Ishikawa (cell line): Measurements from ENCODE around the gene MRPL54.

Source experiments
- CEBPB ChIP-seq: IDR thresholded peaks from 2 replicates; pipeline ENCODE4 v1.6.1; 2012
- CREB1 ChIP-seq: IDR thresholded peaks from 2 replicates; pipeline ENCODE4 v1.6.1; 2012; ENCODE audit warnings: low read depth
- EGR1 ChIP-seq: IDR thresholded peaks from 2 replicates; pipeline ENCODE4 v1.6.1; 2012
- EP300 ChIP-seq: IDR thresholded peaks from 2 replicates; pipeline ENCODE4 v1.6.1; 2012; ENCODE audit warnings: borderline replicate concordance
- FOXM1 ChIP-seq: IDR thresholded peaks from 2 replicates; pipeline ENCODE4 v1.6.1; 2012; ENCODE audit warnings: low read depth, borderline replicate concordance
- NFIC ChIP-seq: IDR thresholded peaks from 2 replicates; pipeline ENCODE4 v1.6.1; 2012
- RAD21 ChIP-seq: IDR thresholded peaks from 2 replicates; pipeline ENCODE4 v1.6.1; 2012; ENCODE audit warnings: low read depth
- TAF1 ChIP-seq: IDR thresholded peaks from 2 replicates; pipeline ENCODE4 v1.6.1; 2012; ENCODE audit warnings: low read depth, mild to moderate bottlenecking
- TCF12 ChIP-seq: IDR thresholded peaks from 2 replicates; pipeline ENCODE4 v1.6.1; 2012; ENCODE audit warnings: low read depth
- TEAD4 ChIP-seq: IDR thresholded peaks from 2 replicates; pipeline ENCODE4 v1.6.1; 2012
- YY1 ChIP-seq: IDR thresholded peaks from 2 replicates; pipeline ENCODE4 v1.6.1; 2012; ENCODE audit warnings: low read depth
- ZBTB7A ChIP-seq: IDR thresholded peaks from 2 replicates; pipeline ENCODE4 v1.6.1; 2012; ENCODE audit warnings: low read depth
- TF ChIP-seq, protein P1 (sequence below): IDR thresholded peaks from 2 replicates; pipeline ENCODE4 v1.6.1; 2012; ENCODE audit warnings: low read depth, mild to moderate bottlenecking
- TF ChIP-seq, protein P2 (sequence below): IDR thresholded peaks from 2 replicates; pipeline ENCODE4 v1.6.1; 2012
- TF ChIP-seq, protein P3 (sequence below): IDR thresholded peaks from 2 replicates; pipeline ENCODE4 v1.6.1; 2012

Gene MRPL54

GRCh38 chr19:3737487-3738205, 24.8 kb upstream of the MRPL54 start:
- TF ChIP-seq EP300 (no peak), YY1 (no peak), TEAD4 (no peak), ZBTB7A (no peak), EGR1 (no peak), CEBPB (no peak), FOXM1 (no peak), TCF12 (no peak), TAF1 (no peak), RAD21 (no peak), CREB1 (no peak), NFIC (no peak)
- TF ChIP-seq, protein P1, sequence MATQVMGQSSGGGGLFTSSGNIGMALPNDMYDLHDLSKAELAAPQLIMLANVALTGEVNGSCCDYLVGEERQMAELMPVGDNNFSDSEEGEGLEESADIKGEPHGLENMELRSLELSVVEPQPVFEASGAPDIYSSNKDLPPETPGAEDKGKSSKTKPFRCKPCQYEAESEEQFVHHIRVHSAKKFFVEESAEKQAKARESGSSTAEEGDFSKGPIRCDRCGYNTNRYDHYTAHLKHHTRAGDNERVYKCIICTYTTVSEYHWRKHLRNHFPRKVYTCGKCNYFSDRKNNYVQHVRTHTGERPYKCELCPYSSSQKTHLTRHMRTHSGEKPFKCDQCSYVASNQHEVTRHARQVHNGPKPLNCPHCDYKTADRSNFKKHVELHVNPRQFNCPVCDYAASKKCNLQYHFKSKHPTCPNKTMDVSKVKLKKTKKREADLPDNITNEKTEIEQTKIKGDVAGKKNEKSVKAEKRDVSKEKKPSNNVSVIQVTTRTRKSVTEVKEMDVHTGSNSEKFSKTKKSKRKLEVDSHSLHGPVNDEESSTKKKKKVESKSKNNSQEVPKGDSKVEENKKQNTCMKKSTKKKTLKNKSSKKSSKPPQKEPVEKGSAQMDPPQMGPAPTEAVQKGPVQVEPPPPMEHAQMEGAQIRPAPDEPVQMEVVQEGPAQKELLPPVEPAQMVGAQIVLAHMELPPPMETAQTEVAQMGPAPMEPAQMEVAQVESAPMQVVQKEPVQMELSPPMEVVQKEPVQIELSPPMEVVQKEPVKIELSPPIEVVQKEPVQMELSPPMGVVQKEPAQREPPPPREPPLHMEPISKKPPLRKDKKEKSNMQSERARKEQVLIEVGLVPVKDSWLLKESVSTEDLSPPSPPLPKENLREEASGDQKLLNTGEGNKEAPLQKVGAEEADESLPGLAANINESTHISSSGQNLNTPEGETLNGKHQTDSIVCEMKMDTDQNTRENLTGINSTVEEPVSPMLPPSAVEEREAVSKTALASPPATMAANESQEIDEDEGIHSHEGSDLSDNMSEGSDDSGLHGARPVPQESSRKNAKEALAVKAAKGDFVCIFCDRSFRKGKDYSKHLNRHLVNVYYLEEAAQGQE, result no peak
- TF ChIP-seq, protein P2, sequence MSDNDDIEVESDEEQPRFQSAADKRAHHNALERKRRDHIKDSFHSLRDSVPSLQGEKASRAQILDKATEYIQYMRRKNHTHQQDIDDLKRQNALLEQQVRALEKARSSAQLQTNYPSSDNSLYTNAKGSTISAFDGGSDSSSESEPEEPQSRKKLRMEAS, result no peak
- TF ChIP-seq, protein P3, sequence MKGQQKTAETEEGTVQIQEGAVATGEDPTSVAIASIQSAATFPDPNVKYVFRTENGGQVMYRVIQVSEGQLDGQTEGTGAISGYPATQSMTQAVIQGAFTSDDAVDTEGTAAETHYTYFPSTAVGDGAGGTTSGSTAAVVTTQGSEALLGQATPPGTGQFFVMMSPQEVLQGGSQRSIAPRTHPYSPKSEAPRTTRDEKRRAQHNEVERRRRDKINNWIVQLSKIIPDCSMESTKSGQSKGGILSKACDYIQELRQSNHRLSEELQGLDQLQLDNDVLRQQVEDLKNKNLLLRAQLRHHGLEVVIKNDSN, result no peak

- no peak for TF ChIP-seq RAD21
Observed at GRCh38 chr19:3738477-3739220, 23.8 kb upstream of the MRPL54 start.

- TF ChIP-seq NFIC, result no peak
- TF ChIP-seq EP300, result no peak
- TF ChIP-seq TEAD4, result no peak
Observed at GRCh38 chr19:3740431-3740830, 22.1 kb upstream of the MRPL54 start.

- TF ChIP-seq, protein P1, result no peak
- TF ChIP-seq EGR1 (no peak), CREB1 (no peak), EP300 (no peak), YY1 (no peak)
- TF ChIP-seq, protein P3, result peak; percentile 89
Observed at GRCh38 chr19:3743486-3743885, 19.0 kb upstream of the MRPL54 start.

GRCh38 chr19:3745363-3746045, 17.0 kb upstream of the MRPL54 start:
- no peak for TF ChIP-seq TEAD4
- TF ChIP-seq, protein P2, result no peak
- no peak for TF ChIP-seq CREB1
- no peak for TF ChIP-seq CEBPB
- no peak for TF ChIP-seq ZBTB7A
- TF ChIP-seq RAD21, result no peak
- no peak for TF ChIP-seq TCF12
- no peak for TF ChIP-seq NFIC
- TF ChIP-seq, protein P3, result no peak
- TF ChIP-seq EGR1, result no peak
- no peak for TF ChIP-seq TAF1
- TF ChIP-seq, protein P1, result no peak
- TF ChIP-seq YY1, result no peak
- TF ChIP-seq EP300, result no peak
- no peak for TF ChIP-seq FOXM1
